NCI-H2196 (cell line): ENCODE results near the gene HBB.
"Not testable (repeated sequence)": the region's sequence is repeated elsewhere in the genome, so short reads cannot be mapped to it uniquely, and the experiment has no call there.

ENCODE experiments used
- DNase-seq: peaks from one replicate; lab custom pipeline; 2025; ENCODE audit not compliant: unreplicated experiment; lab: John Stamatoyannopoulos, UW

The HBB gene

GRCh38 chr11:5226732-5227310, at the start of gene HBB:
Gene HBB (minus strand): TSS chr11:5227071. CDS start chr11:5227021, 50 bp downstream.
- no peak for DNase-seq

GRCh38 chr11:5275369-5276110, 48.7 kb upstream of the HBB start:
- no peak for DNase-seq

- DNase-seq, result no peak
Measured at GRCh38 chr11:5274395-5274794, 47.5 kb upstream of the HBB start.

- no peak for DNase-seq
Measured at GRCh38 chr11:5272395-5273017, 45.6 kb upstream of the HBB start.

GRCh38 chr11:5269715-5270147, 42.9 kb upstream of the HBB start, which contains the start of gene HBE1:
Gene HBE1 (minus strand): TSS chr11:5269945. CDS start chr11:5269890, 55 bp downstream.
- no peak for DNase-seq

GRCh38 chr11:5267033-5267563, 40.2 kb upstream of the HBB start:
- no peak for DNase-seq

- no peak for DNase-seq
Measured at GRCh38 chr11:5266609-5267008, 39.7 kb upstream of the HBB start.

- DNase-seq, result no peak
Measured at GRCh38 chr11:5265832-5266231, 39.0 kb upstream of the HBB start.

GRCh38 chr11:5258543-5259262, 31.8 kb upstream of the HBB start:
- DNase-seq, result no peak

GRCh38 chr11:5257296-5257695, 30.4 kb upstream of the HBB start:
- DNase-seq, result no peak

- DNase-seq, result not testable (repeated sequence)
Measured at GRCh38 chr11:5254646-5255413, 28.0 kb upstream of the HBB start, which contains the start of gene HBG2. Gene HBG2 (minus strand): TSS chr11:5254781. CDS start chr11:5254728, 53 bp downstream.

- DNase-seq, result not testable (repeated sequence)
Measured at GRCh38 chr11:5254023-5254422, 27.2 kb upstream of the HBB start.

- not testable (repeated sequence) for DNase-seq
Measured at GRCh38 chr11:5253440-5253839, 26.6 kb upstream of the HBB start.

GRCh38 chr11:5252919-5253265, 26.0 kb upstream of the HBB start:
- no peak for DNase-seq

- DNase-seq, result no peak
Measured at GRCh38 chr11:5252192-5252918, 25.5 kb upstream of the HBB start.

GRCh38 chr11:5251746-5252145, 24.9 kb upstream of the HBB start:
- no peak for DNase-seq

- no peak for DNase-seq
Measured at GRCh38 chr11:5250543-5251204, 23.8 kb upstream of the HBB start.

- DNase-seq, result not testable (repeated sequence)
Measured at GRCh38 chr11:5249807-5250396, 23.0 kb upstream of the HBB start, which contains the start of gene HBG1. Gene HBG1 (minus strand): TSS chr11:5249857. CDS start chr11:5249804, 53 bp downstream.

- not testable (repeated sequence) for DNase-seq
Measured at GRCh38 chr11:5248498-5248897, 21.6 kb upstream of the HBB start.
